Osteoblast (primary cell): ENCODE data around the gene DNAH7. TPM values are rescaled to one million over a fixed set of nuclear protein-coding genes. Genes with fewer than 3 reads are reported as not detected.

ENCODE experiments used
- DNase-seq: peaks from one replicate; pipeline ENCODE4 v3.0.0; 2011; ENCODE audit warnings: low spot score, mixed read lengths; ENCODE audit not compliant: insufficient read length; ENCODE audit errors: missing footprints
- H2AFZ ChIP-seq: 2 replicates; pipeline ENCODE4 v1.6.0; 2011; ENCODE audit warnings: mild to moderate bottlenecking, low read length
- H3K27ac ChIP-seq: 2 replicates; pipeline ENCODE4 v1.5.1; 2011; ENCODE audit warnings: mild to moderate bottlenecking, low read depth, low read length, moderate library complexity
- H3K27me3 ChIP-seq: 2 replicates; pipeline ENCODE4 v1.6.0; 2012; ENCODE audit warnings: mild to moderate bottlenecking, control low read depth, inconsistent platforms, low read length, moderate library complexity; ENCODE audit not compliant: insufficient read depth
- H3K36me3 ChIP-seq: 2 replicates; pipeline ENCODE4 v1.5.1; 2011; ENCODE audit warnings: mild to moderate bottlenecking, low read length, control low read depth, moderate library complexity; ENCODE audit not compliant: insufficient read depth
- H3K4me1 ChIP-seq: 2 replicates; pipeline ENCODE4 v1.5.1; 2011; ENCODE audit warnings: mild to moderate bottlenecking, low read length, control low read depth, moderate library complexity; ENCODE audit not compliant: insufficient read depth
- H3K4me2 ChIP-seq: 2 replicates; pipeline ENCODE4 v1.6.0; 2011; ENCODE audit warnings: mild to moderate bottlenecking, low read length; ENCODE audit not compliant: insufficient read depth
- H3K4me3 ChIP-seq: fragments of 200-600 bp; sonication (generic); 3 replicates; pipeline ENCODE4 v1.5.1; 2012; ENCODE audit warnings: mild to moderate bottlenecking, low read length, inconsistent platforms; ENCODE audit not compliant: insufficient read depth
- H3K79me2 ChIP-seq: 2 replicates; pipeline ENCODE4 v1.6.0; 2012; ENCODE audit warnings: mild to moderate bottlenecking, low read length, control low read depth, inconsistent platforms; ENCODE audit not compliant: insufficient read depth
- H3K9me3 ChIP-seq: 2 replicates; pipeline ENCODE4 v1.5.1; 2011; ENCODE audit warnings: low read depth, low read length, control low read depth
- H4K20me1 ChIP-seq: 2 replicates; pipeline ENCODE4 v1.6.0; 2012; ENCODE audit warnings: mild to moderate bottlenecking, low read length, control low read depth; ENCODE audit not compliant: insufficient read depth
- CTCF ChIP-seq: IDR thresholded peaks from 2 replicates; pipeline ENCODE4 v1.5.1; 2011; ENCODE audit warnings: mild to moderate bottlenecking, low read depth, low read length, moderate library complexity; ENCODE audit errors: extremely low read depth
- total RNA-seq: library from RNA; depleted of rRNA; stranded (reverse); fragments of >200 nt; gene quantifications from 2 replicates; pipeline ENCODE4 v1.2.3, GENCODE V29; 2012

Gene DNAH7
- total RNA-seq, 1 donor = 2.5 TPM

GRCh38 chr2:195763866-195764265 is 304.8 kb downstream of the DNAH7 start:
- no peaks in the 10 kb centered on the region for H3K9me3 ChIP-seq
- H4K20me1 ChIP-seq = no peaks in the 10 kb centered on the region
- no peak for TF ChIP-seq CTCF
- H3K4me1 ChIP-seq = peaks cover 4% of the 10 kb centered on the region
- no peak overlapping the region for H3K4me3 ChIP-seq
- H3K4me2 ChIP-seq = no peak overlapping the region
- no peaks in the 10 kb centered on the region for H3K27me3 ChIP-seq
- H2AFZ ChIP-seq = no peak overlapping the region
- H3K36me3 ChIP-seq = no peaks in the 10 kb centered on the region
- no peak overlapping the region for H3K27ac ChIP-seq
- no peaks in the 10 kb centered on the region for H3K79me2 ChIP-seq
- DNase-seq = no peak

GRCh38 chr2:195759877-195760276 is 308.8 kb downstream of the DNAH7 start:
- Histone ChIP-seq H3K36me3 (no peaks in the 10 kb centered on the region), H3K4me3 (no peak overlapping the region), H3K79me2 (no peaks in the 10 kb centered on the region), H2AFZ (no peak overlapping the region), H3K9me3 (no peaks in the 10 kb centered on the region), H3K4me1 (peaks cover 5% of the 10 kb centered on the region), H4K20me1 (no peaks in the 10 kb centered on the region), H3K27ac (no peak overlapping the region), H3K27me3 (no peaks in the 10 kb centered on the region), H3K4me2 (no peak overlapping the region)
- no peak for DNase-seq
- no peak for TF ChIP-seq CTCF

- Histone ChIP-seq H3K27ac (no peak overlapping the region), H3K4me3 (no peak overlapping the region), H3K4me2 (no peak overlapping the region), H3K9me3 (no peaks in the 10 kb centered on the region), H3K4me1 (peaks cover 5% of the 10 kb centered on the region), H2AFZ (no peak overlapping the region), H3K36me3 (no peaks in the 10 kb centered on the region), H4K20me1 (no peaks in the 10 kb centered on the region), H3K27me3 (no peaks in the 10 kb centered on the region), H3K79me2 (no peaks in the 10 kb centered on the region)
- no peak for TF ChIP-seq CTCF
- DNase-seq = no peak
Measured at GRCh38 chr2:195758846-195759245, 309.8 kb downstream of the DNAH7 start.

- Histone ChIP-seq H3K4me2 (no peak overlapping the region), H3K79me2 (no peaks in the 10 kb centered on the region), H3K36me3 (no peaks in the 10 kb centered on the region), H4K20me1 (no peaks in the 10 kb centered on the region), H3K27ac (no peak overlapping the region), H3K4me3 (no peak overlapping the region), H3K4me1 (peaks cover 5% of the 10 kb centered on the region), H2AFZ (no peak overlapping the region), H3K9me3 (no peaks in the 10 kb centered on the region), H3K27me3 (no peaks in the 10 kb centered on the region)
- TF ChIP-seq CTCF = no peak
- no peak for DNase-seq
Measured at GRCh38 chr2:195756218-195756942, 312.3 kb downstream of the DNAH7 start.
